GM23248 (cell line): ENCODE data around the gene YPEL2.

ENCODE experiments used
- EZH2 ChIP-seq: fragments of 200-600 bp; sonication (generic); IDR thresholded peaks from 2 replicates; pipeline ENCODE4 v1.6.1; 2018; ENCODE audit warnings: antibody characterized with exemption, mild to moderate bottlenecking; ENCODE audit not compliant: insufficient read depth, poor library complexity, severe bottlenecking
- EZH2phosphoT487 ChIP-seq: fragments of 200-600 bp; sonication (generic); IDR thresholded peaks from 2 replicates; pipeline ENCODE4 v1.6.1; 2018; ENCODE audit warnings: antibody characterized with exemption, moderate library complexity, mild to moderate bottlenecking, low read depth; ENCODE audit not compliant: insufficient read depth

- TF ChIP-seq EZH2phosphoT487 = no peak
- TF ChIP-seq EZH2 = no peak
Measured at GRCh38 chr17:59391021-59391420, 59.6 kb downstream of the YPEL2 start.
